Activated naive CD4-positive, alpha-beta T cell treated with anti-CD3 and anti-CD28 coated beads for 36 hours (primary cell): Measurements from ENCODE around the gene ARPIN. TPM values are rescaled to one million over a fixed set of nuclear protein-coding genes. Genes with fewer than 3 reads are reported as not detected.

Source experiments
- CTCF ChIA-PET: fragments of 350-600 bp; sonication (Branson Sonifier 250); formaldehyde crosslinking; loops from one replicate; lab custom pipeline; 2021; ENCODE audit warnings: antibody characterized with exemption; lab: Charles Lee
- DNase-seq: peaks from one replicate; pipeline ENCODE4 v3.0.0-alpha.2; 2020
- H3K27ac Mint-ChIP-seq: one replicate; pipeline ENCODE4 v1.8.0; 2021; ENCODE audit warnings: mild to moderate bottlenecking, mixed read lengths
- H3K27me3 Mint-ChIP-seq: one replicate; pipeline ENCODE4 v1.8.0; 2021; ENCODE audit warnings: low read depth, mixed read lengths
- H3K36me3 Mint-ChIP-seq: one replicate; pipeline ENCODE4 v1.8.0; 2021; ENCODE audit warnings: low read depth, mixed read lengths
- H3K4me1 Mint-ChIP-seq: one replicate; pipeline ENCODE4 v1.8.0; 2021; ENCODE audit warnings: low read depth, mixed read lengths
- H3K4me3 Mint-ChIP-seq: one replicate; pipeline ENCODE4 v1.8.0; 2021; ENCODE audit warnings: mild to moderate bottlenecking, moderate library complexity, mixed read lengths
- H3K9me3 Mint-ChIP-seq: one replicate; pipeline ENCODE4 v1.8.0; 2021; ENCODE audit warnings: mixed read lengths
- intact Hi-C: fragments of 100-400 bp; cut with micrococcal nuclease; formaldehyde crosslinking; loops from one replicate; pipeline ENCODE4 v1.15.1; 2023
- total RNA-seq, 2 experiments: library from RNA; stranded (reverse); gene quantifications; one replicate each; pipeline ENCODE4 v1.2.3, GENCODE V29; 2021

The ARPIN gene
- total RNA-seq, 2 experiments from 2014 or later = not detected

GRCh38 chr15:89936786-89937265 lies 24.1 kb upstream of the ARPIN start:
- Mint-ChIP-seq H3K27ac (no peak overlapping the region), H3K27me3 (no peaks in the 10 kb centered on the region), H3K36me3 (no peaks in the 10 kb centered on the region), H3K4me3 (no peak overlapping the region), H3K4me1 (peaks cover 18% of the 10 kb centered on the region), H3K9me3 (no peaks in the 10 kb centered on the region)
- no peak for DNase-seq
- intact Hi-C loops = no loop called here
- CTCF ChIA-PET = no interaction called here

GRCh38 chr15:89936051-89936785 lies 23.5 kb upstream of the ARPIN start:
- H3K4me1 Mint-ChIP-seq = peaks cover 18% of the 10 kb centered on the region
- no peak overlapping the region for H3K27ac Mint-ChIP-seq
- intact Hi-C loops = no loop called here
- CTCF ChIA-PET = interaction anchor here (0.6 kb wide), 1 partner anchor 60 kb away, joined by 8 read pairs; no protein-coding TSS in a partner anchor
- no peaks in the 10 kb centered on the region for H3K9me3 Mint-ChIP-seq
- DNase-seq = peak; percentile 23
- no peak overlapping the region for H3K4me3 Mint-ChIP-seq
- H3K36me3 Mint-ChIP-seq = no peaks in the 10 kb centered on the region
- H3K27me3 Mint-ChIP-seq = no peaks in the 10 kb centered on the region

GRCh38 chr15:89932880-89933279 lies 20.1 kb upstream of the ARPIN start:
- intact Hi-C loops = no loop called here
- no peaks in the 10 kb centered on the region for H3K27me3 Mint-ChIP-seq
- H3K9me3 Mint-ChIP-seq = no peaks in the 10 kb centered on the region
- H3K27ac Mint-ChIP-seq = no peak overlapping the region
- DNase-seq = no peak
- peaks cover 18% of the 10 kb centered on the region for H3K4me1 Mint-ChIP-seq
- H3K36me3 Mint-ChIP-seq = no peaks in the 10 kb centered on the region
- H3K4me3 Mint-ChIP-seq = no peak overlapping the region
- CTCF ChIA-PET = interaction anchor here (0.6 to 2.0 kb wide), 4 partner anchors 10 to 172 kb away, joined by 3 to 7 read pairs (median 3); no protein-coding TSS in a partner anchor

GRCh38 chr15:89928421-89928820 lies 15.7 kb upstream of the ARPIN start:
- no peak for DNase-seq
- no peaks in the 10 kb centered on the region for H3K27me3 Mint-ChIP-seq
- no peak overlapping the region for H3K27ac Mint-ChIP-seq
- no peaks in the 10 kb centered on the region for H3K36me3 Mint-ChIP-seq
- H3K4me1 Mint-ChIP-seq = no peaks in the 10 kb centered on the region
- H3K4me3 Mint-ChIP-seq = no peak overlapping the region
- CTCF ChIA-PET = no interaction called here
- H3K9me3 Mint-ChIP-seq = no peaks in the 10 kb centered on the region
- intact Hi-C loops = no loop called here

GRCh38 chr15:89926158-89926557 lies 13.4 kb upstream of the ARPIN start:
- intact Hi-C loops = no loop called here
- Mint-ChIP-seq H3K4me1 (no peaks in the 10 kb centered on the region), H3K4me3 (no peak overlapping the region), H3K27me3 (no peaks in the 10 kb centered on the region), H3K36me3 (no peaks in the 10 kb centered on the region), H3K9me3 (no peaks in the 10 kb centered on the region), H3K27ac (no peak overlapping the region)
- DNase-seq = no peak
- CTCF ChIA-PET = no interaction called here

- no peak for DNase-seq
- H3K4me3 Mint-ChIP-seq = no peak overlapping the region
- H3K4me1 Mint-ChIP-seq = peaks cover 3% of the 10 kb centered on the region
- H3K27ac Mint-ChIP-seq = no peak overlapping the region
- peaks cover 15% of the 10 kb centered on the region for H3K27me3 Mint-ChIP-seq
- H3K9me3 Mint-ChIP-seq = no peaks in the 10 kb centered on the region
- intact Hi-C loops = no loop called here
- CTCF ChIA-PET = interaction anchor here (0.6 to 1.2 kb wide), 4 partner anchors 43 to 369 kb away, joined by 3 to 4 read pairs (median 3); no protein-coding TSS in a partner anchor
- H3K36me3 Mint-ChIP-seq = no peaks in the 10 kb centered on the region
Measured at GRCh38 chr15:89917442-89918101, 4.8 kb upstream of the ARPIN start.

GRCh38 chr15:89916660-89917059 lies 3.9 kb upstream of the ARPIN start:
- intact Hi-C loops = no loop called here
- DNase-seq = no peak
- Mint-ChIP-seq H3K9me3 (no peaks in the 10 kb centered on the region), H3K4me3 (no peak overlapping the region), H3K27ac (no peak overlapping the region), H3K27me3 (peaks cover 23% of the 10 kb centered on the region), H3K4me1 (peaks cover 6% of the 10 kb centered on the region), H3K36me3 (no peaks in the 10 kb centered on the region)
- CTCF ChIA-PET = no interaction called here

- Mint-ChIP-seq H3K4me3 (no peak overlapping the region), H3K27ac (no peak overlapping the region), H3K4me1 (peaks cover 6% of the 10 kb centered on the region), H3K36me3 (no peaks in the 10 kb centered on the region), H3K9me3 (no peaks in the 10 kb centered on the region), H3K27me3 (peaks cover 37% of the 10 kb centered on the region)
- no peak for DNase-seq
- CTCF ChIA-PET = interaction anchor here (1.5 kb wide), 1 partner anchor 13 kb away, joined by 4 read pairs; no protein-coding TSS in a partner anchor
- intact Hi-C loops = no loop called here
Measured at GRCh38 chr15:89912145-89912673, 543 bp downstream of the ARPIN start.

- H3K9me3 Mint-ChIP-seq = no peaks in the 10 kb centered on the region
- DNase-seq = no peak
- intact Hi-C loops = no loop called here
- CTCF ChIA-PET = interaction anchor here (0.6 to 2.2 kb wide), 5 partner anchors 11 to 171 kb away, joined by 3 to 6 read pairs (median 3); no protein-coding TSS in a partner anchor
- peaks cover 37% of the 10 kb centered on the region for H3K27me3 Mint-ChIP-seq
- H3K27ac Mint-ChIP-seq = no peak overlapping the region
- peaks cover 6% of the 10 kb centered on the region for H3K4me1 Mint-ChIP-seq
- H3K36me3 Mint-ChIP-seq = no peaks in the 10 kb centered on the region
- no peak overlapping the region for H3K4me3 Mint-ChIP-seq
Measured at GRCh38 chr15:89910891-89911626, 1.7 kb downstream of the ARPIN start.

GRCh38 chr15:89909611-89910010 lies 3.1 kb downstream of the ARPIN start:
- H3K36me3 Mint-ChIP-seq = no peaks in the 10 kb centered on the region
- CTCF ChIA-PET = interaction anchor here (2.2 kb wide), 1 partner anchor 11 kb away, joined by 6 read pairs; no protein-coding TSS in a partner anchor
- no peaks in the 10 kb centered on the region for H3K9me3 Mint-ChIP-seq
- DNase-seq = no peak
- intact Hi-C loops = no loop called here
- H3K27me3 Mint-ChIP-seq = peaks cover 34% of the 10 kb centered on the region
- no peak overlapping the region for H3K4me3 Mint-ChIP-seq
- peaks cover 6% of the 10 kb centered on the region for H3K4me1 Mint-ChIP-seq
- H3K27ac Mint-ChIP-seq = no peak overlapping the region

GRCh38 chr15:89908226-89908625 lies 4.5 kb downstream of the ARPIN start:
- CTCF ChIA-PET = interaction anchor here (1.0 kb wide), 1 partner anchor 10 kb away, joined by 4 read pairs; no protein-coding TSS in a partner anchor
- intact Hi-C loops = no loop called here
- Mint-ChIP-seq H3K4me3 (no peak overlapping the region), H3K4me1 (peaks cover 3% of the 10 kb centered on the region), H3K27ac (no peak overlapping the region), H3K36me3 (no peaks in the 10 kb centered on the region), H3K9me3 (no peaks in the 10 kb centered on the region), H3K27me3 (peaks cover 26% of the 10 kb centered on the region)
- DNase-seq = no peak

- Mint-ChIP-seq H3K27ac (no peak overlapping the region), H3K36me3 (no peaks in the 10 kb centered on the region), H3K27me3 (peaks cover 21% of the 10 kb centered on the region), H3K4me1 (peaks cover 3% of the 10 kb centered on the region), H3K9me3 (no peaks in the 10 kb centered on the region), H3K4me3 (no peak overlapping the region)
- intact Hi-C loops = no loop called here
- no peak for DNase-seq
- CTCF ChIA-PET = no interaction called here
Measured at GRCh38 chr15:89907289-89907688, 5.5 kb downstream of the ARPIN start.
